ENCODE measurements around the gene NDUFS6.

The NDUFS6 gene

GRCh38 chr5:1784197-1785050 lies 16.8 kb upstream of the NDUFS6 start:
- H3K4me3 ChIP-seq (ENCODE audit: low read depth, low read length), result no peak overlapping the region
- DNase-seq (ENCODE audit: low read depth), result no peak
- no peak for TF ChIP-seq CTCF (conservative IDR thresholded peaks at IDR 0.05; ENCODE audit: low read depth, low read length)

DNA sequence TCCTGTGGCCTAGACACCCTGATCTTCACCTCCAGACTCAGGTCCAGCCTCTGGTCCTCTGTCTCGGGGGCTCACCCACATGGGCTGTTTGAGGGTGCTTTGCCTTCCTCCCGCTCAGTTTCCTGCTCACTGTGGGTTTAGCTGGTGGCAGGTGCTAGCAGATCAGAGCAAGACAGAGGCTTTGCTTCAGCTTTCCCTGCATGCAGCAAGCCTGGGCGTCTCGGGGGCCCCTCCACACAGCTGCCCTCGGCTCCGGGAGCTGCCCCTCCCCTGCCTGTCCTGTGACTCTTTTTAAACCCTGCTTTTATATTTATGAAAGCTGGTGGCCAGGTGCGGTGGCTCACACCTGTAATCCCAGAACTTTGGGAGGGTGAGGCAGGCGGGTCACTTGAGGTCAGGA lies 16.1 kb upstream of the NDUFS6 start:
- H3K4me3 ChIP-seq (ENCODE audit: low read depth, low read length), result no peak overlapping the region
- no peak for TF ChIP-seq CTCF (conservative IDR thresholded peaks at IDR 0.05; ENCODE audit: low read depth, low read length)
- DNase-seq (ENCODE audit: low read depth), result no peak

GRCh38 chr5:1785984-1786383 lies 15.2 kb upstream of the NDUFS6 start:
- no peak for TF ChIP-seq CTCF (conservative IDR thresholded peaks at IDR 0.05; ENCODE audit: low read depth, low read length)
- no peak overlapping the region for H3K4me3 ChIP-seq (ENCODE audit: low read depth, low read length)
- no peak for DNase-seq (ENCODE audit: low read depth)

DNA sequence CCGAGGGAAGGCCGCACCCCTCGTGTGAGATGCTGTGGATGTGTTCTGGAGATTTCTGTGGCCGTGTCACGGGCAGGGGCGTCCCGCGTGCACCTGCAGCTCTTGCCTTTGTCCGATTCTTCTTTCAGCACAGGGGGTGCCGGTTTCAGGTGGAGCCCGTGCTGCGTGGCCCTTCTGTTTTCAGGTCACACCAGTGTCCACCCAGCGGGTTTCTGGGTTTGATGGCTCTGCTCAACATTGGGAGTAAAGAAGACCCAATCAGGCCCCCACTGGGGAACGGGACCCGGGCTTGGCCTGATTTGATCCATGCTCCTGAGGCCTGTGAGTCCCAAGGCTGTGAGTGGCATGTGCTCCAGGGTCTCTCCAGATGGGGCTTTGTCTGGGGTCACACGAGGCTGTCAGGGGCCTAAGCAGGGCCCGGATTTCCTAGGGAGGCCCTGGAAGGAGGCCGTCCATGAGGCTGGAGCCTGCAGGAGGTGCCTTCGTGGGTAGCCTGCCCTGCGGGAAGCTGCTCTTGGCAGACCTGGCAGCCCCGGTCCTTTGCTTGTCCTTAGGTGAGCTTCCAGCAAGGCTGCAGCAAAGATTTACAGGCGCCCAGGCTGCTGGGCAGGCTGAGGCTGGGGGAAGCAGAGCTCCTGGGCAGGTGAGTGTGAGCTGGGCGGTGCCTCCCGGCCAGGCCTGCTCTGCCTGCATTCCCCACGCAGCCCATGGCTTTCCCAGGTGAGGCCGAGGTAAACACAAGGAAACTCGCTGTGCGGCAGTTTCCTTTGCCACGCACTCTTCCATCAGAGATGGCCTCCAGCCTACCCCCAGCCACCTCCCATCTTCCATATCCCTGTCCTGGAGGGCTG lies 14.4 kb upstream of the NDUFS6 start:
- no peak for TF ChIP-seq CTCF (conservative IDR thresholded peaks at IDR 0.05; ENCODE audit: low read depth, low read length)
- no peak for DNase-seq (ENCODE audit: low read depth)
- H3K4me3 ChIP-seq (ENCODE audit: low read depth, low read length), result no peak overlapping the region

DNA sequence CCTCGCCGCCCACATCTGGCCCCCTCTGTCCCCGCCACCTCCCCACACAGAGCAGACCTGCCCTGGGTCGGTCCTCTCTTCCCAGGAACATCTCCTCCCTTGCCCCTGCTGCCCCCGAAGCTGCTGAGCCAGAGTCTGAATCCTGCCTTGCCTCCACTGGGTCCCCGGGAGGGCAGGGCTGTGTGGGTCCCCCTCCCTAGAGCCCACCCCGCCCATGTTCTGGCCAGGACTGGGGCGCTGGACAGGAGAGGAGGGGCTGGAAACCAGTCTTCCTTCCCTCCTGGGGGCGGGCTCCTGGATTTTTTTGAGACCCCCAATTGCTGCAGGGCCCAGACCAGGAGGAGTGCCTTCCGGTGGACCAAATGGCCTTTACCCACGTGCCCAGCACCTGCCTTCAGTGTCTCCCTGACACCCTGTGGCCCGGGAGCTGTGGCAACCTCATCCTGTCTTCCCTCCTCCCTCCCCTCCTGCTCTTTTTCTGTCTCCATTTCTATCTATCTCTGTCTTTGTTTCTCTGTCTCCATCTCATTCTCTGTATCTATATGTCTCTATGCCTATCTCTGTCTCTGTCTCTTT lies 13.6 kb upstream of the NDUFS6 start:
- TF ChIP-seq CTCF (conservative IDR thresholded peaks at IDR 0.05; ENCODE audit: low read depth, low read length), result no peak
- DNase-seq (ENCODE audit: low read depth), result no peak
- H3K4me3 ChIP-seq (ENCODE audit: low read depth, low read length), result no peak overlapping the region

- no peak for DNase-seq (ENCODE audit: low read depth)
- no peak for TF ChIP-seq CTCF (conservative IDR thresholded peaks at IDR 0.05; ENCODE audit: low read depth, low read length)
- no peak overlapping the region for H3K4me3 ChIP-seq (ENCODE audit: low read depth, low read length)
Observed at GRCh38 chr5:1788200-1788599, 13.0 kb upstream of the NDUFS6 start.
